ENCODE data around the gene RPLP1.

The RPLP1 gene

GRCh38 chr15:69504352-69505040 is 51.9 kb downstream of the RPLP1 start:
- TF ChIP-seq CTCF (IDR thresholded peaks at IDR 0.05; ENCODE audit: low read length) (no peak), EZH2 (optimal IDR thresholded peaks at IDR 0.05; ENCODE audit: low read depth, low read length) (no peak), EZH2phosphoT487 (IDR thresholded peaks at IDR 0.05; ENCODE audit: low read length) (no peak)
- Histone ChIP-seq H3K9me3 (replicated peaks; ENCODE audit: insufficient read depth, low read length) (no peaks in the 10 kb centered on the region), H3K9me2 (replicated peaks; ENCODE audit: insufficient read depth, low read length) (no peaks in the 10 kb centered on the region), H4K20me1 (ENCODE audit: insufficient read depth, low read length) (no peaks in the 10 kb centered on the region), H3K27me3 (replicated peaks; ENCODE audit: insufficient read depth, low read length) (no peaks in the 10 kb centered on the region), H3K4me2 (ENCODE audit: low read depth, low read length) (no peak overlapping the region), H3K36me3 (replicated peaks; ENCODE audit: insufficient read depth, low read length) (no peaks in the 10 kb centered on the region), H3F3A (ENCODE audit: insufficient read depth, low read length) (no peaks in the 10 kb centered on the region), H3K4me1 (ENCODE audit: low read length) (no peaks in the 10 kb centered on the region), H3K27ac (ENCODE audit: low read length) (no peak overlapping the region), H3K4me3 (ENCODE audit: low read length) (no peak overlapping the region), H3K79me2 (ENCODE audit: low read length) (no peaks in the 10 kb centered on the region), H2AFZ (ENCODE audit: low read length) (no peak overlapping the region), H3K9ac (ENCODE audit: low read length) (no peak overlapping the region)
- DNase-seq: no peak
